ENCODE measurements around the gene TUBB4A.
"Not testable (repeated sequence)": the region's sequence is repeated elsewhere in the genome, so short reads cannot be mapped to it uniquely, and the experiment has no call there.

The TUBB4A gene

DNA sequence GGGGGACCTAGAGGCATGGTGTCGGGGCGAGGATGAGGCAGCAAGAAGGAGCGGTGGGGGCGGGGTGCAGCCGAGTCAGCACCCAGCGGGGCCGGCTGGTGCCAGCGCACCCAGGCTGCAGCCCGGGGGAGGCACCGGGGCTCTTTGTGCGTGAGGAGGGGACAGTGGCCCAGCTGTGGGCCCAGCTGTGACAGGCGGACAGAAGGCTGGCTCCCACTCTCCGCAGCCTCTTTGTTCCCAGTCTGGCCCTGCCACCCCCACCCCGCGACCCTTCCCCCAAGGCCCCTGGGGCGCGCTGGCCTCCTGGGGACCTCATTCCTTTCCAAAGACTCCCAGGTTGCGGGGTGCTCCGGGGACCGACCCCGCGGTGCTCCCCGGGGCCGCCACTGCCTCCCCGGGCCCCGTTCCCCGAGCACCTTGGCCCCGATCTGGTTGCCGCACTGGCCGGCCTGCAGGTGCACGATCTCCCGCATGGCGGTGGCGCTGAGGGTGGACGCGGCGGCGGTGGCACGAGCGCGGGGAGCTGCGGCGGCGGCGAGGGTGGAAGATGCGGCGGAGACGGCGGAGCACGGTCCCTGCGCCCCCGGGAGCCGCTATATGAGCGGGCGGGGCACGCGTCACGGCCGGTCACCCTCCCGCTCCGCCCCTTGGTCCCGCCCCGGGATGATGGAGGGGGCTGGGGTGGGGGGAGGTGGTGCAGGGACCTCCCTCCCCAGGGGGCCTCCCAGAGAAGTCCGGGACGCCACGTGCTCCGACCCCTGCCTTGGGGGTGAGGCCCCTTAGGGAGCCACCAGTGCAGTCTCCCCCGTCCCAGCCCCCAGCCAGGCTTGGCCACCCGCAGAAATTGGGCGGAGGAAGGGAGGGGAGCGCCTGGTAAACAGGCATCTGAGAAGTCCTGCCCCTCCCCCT, at the start of gene TUBB4A:
TUBB4A (minus strand) TSS at position 570 of the 909 bp plus-strand sequence; CDS start at position 473, 97 bp downstream.
- no peak for DNase-seq

DNA sequence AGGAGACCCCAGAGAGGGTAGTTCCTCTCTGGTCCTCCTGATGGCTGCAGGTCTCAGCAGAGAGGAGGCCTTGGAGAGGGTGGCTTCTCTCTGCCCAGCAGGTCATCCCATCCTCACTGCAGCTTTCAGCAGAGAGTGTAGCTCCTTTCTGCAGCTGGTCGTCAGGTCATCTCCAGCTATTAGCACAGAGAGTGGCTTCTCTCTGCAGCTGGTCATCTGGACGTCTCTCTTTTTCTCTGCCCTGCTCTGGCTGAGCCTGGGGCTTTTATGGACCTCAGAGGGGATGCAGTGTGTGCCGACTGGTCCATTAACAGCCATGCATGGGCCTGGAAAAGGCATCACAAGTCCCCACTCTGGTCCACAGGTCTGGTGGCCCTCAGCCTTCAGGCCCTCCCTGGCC, 49.0 kb upstream of the TUBB4A start:
- DNase-seq = no peak

DNA sequence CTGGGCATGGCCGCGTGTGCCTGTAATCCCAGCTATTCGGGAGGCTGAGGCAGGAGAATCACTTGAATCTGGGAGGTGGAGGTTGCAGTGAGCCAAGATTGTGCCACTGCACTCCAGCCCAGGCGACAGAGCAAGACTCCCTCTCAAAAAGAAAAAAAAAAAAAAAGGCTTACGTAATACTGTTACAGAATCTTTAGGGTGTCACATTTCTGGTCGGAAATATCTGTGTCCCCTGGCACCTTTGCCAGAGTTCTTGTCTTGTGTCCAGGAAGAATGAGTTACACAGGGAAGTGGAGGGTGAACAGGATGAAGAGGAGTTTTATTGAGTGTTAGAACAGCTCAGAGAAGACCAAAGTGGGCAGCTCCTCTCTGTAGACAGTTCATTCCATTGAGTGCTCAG, 48.6 kb upstream of the TUBB4A start:
- not testable (repeated sequence) for DNase-seq

DNA sequence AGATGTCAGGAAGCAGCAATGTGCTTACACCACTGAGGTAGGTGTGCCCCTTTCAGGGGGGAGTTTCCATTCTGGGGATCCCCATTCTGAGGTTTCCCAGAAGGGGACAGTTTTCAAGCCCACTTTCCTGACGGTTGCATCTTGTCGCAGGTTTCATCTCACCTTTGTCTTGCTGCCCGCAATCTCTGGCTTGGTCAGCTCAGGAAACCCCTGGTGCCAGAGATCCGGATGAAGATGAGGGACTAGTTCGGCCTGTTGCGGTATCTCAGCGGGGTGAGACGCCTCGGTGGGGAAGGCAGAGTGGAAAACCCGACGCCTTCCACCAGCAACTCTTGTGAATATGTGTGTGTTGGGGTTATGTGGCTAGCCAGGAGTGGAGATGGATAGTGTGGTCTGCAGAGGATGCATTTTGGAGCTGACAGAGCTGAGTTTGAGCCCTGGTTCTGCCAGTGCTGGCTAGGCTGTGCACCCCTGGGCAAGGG, 41.8 kb upstream of the TUBB4A start:
- DNase-seq = no peak

DNA sequence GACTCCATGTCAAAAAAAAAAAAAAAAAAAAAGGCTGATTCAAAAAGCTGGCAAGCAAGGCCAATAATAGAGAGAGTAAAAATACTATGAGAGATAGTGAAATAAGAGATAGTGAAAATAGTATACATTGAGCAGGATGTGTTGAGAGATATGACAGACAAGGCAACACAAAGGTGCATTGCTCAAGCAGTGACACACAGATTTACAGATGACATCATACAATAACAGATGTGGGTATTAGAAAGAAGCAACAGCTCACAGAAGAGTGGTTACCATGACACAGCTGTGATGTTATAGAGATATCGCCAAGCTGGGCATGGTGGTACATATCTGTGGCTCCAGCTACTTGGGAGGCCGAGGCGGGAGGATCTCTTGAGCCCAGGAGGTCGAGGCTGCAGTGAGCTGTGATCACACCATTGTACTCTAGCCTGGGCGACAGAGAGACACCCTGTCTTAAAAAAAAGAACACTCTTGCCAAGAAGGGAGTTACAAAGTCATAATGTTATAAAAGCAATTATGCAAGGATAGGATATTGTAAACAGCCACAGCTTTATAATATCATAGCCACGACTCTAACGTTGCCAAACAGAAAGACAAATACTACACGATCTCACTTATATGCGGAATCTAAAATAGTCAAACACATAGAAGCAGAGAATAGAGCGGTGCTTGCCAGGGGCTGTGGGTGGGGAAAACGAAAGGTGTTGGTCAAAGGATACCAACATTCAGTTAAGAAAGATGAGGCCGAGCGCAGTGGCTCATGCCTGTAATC, 39.0 kb upstream of the TUBB4A start:
- no peak for DNase-seq

DNA sequence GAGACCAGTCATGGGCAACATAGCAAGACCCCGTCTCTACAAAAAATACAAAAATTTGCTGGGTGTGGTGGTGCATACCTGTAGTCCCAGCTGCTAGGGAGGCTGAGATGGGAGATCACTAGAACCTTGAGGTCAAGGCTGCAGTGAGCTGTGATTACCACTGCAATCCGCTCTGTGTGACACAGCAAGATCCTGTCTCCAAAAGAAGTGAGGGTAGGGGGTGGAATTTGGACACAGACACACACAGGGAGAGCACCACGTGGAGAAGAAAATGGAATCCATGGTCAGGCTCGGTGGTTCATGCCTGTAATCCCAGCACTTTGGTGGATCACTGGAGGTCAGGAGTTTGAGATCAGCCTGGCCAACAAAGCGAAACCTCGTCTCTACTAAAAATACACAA, 37.4 kb upstream of the TUBB4A start:
- no peak for DNase-seq

DNA sequence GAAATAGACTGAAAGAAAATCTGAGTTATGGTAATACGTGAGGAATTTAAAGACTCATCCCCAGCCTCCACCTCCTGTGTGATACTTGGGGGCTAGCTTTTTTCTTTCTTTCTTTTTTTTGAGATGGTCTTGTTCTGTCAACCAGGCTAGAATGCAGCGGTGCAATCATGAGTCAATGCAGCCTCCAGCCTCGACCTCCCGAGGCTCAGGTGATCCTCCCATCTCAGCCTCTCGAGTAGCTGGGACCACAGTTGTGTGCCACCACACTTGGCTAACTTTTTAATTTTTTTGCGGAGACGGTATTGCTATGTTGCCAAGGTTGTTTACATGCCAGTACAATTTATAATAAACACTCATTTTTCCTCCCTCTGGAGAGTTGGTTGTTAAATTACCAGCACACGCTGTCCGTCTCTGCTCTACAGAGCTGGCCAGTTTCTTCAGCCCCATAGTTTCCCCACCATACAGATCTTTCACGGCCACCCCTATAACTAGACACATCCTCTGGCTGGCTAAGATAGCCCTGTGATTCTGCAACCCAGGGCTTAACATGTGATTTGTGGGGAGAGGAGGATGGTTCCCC, 33.5 kb upstream of the TUBB4A start:
- DNase-seq = no peak

DNA sequence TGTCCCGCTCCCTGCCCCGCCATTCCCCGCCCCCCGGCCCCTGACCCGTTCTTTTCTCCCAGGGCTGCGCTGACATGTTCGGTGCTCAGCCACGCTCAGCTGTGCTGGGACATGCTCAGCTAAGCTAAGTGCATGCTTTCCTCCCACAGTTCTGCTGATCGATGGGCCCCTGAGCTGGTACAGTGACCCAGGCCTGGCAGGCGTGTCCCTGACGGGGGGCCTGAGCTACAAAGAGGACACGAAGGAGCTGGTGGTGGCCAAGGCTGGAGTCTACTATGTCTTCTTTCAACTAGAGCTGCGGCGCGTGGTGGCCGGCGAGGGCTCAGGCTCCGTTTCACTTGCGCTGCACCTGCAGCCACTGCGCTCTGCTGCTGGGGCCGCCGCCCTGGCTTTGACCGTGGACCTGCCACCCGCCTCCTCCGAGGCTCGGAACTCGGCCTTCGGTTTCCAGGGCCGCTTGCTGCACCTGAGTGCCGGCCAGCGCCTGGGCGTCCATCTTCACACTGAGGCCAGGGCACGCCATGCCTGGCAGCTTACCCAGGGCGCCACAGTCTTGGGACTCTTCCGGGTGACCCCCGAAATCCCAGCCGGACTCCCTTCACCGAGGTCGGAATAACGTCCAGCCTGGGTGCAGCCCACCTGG, 32.5 kb upstream of the TUBB4A start:
- no peak for DNase-seq

DNA sequence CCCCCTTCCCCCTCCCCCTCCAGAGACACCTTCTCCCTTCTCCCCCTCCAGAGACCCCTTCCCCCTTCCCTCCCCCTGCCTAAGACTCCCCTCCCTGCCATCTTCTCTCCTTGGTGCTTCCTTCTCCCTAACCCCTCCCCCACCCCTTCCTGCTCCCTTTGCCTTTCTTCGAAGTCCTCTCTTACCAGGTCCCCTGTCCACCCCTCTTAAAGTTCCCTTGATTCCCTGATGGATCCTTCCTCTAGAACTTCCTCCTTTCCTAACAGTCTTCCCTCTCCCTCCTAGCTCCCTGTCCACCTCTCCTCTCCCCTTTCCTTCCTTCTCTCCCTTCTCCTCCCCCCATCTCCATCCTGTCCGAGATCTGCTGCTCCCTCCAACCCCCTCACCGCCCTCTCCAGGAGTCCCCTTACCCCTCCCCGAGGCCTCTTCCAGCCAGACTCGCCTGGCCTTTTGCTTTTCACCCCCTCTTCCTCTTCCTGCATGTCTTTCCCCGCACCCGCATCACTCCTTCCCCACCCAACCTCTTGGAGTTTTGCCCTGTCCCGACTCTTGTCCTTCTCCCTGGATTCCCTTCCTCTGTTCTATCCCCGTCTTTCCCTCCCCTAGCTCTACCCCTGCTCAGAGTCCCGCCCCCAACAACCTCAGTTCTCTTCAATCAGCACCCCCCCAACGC, 31.8 kb upstream of the TUBB4A start:
- DNase-seq = no peak

DNA sequence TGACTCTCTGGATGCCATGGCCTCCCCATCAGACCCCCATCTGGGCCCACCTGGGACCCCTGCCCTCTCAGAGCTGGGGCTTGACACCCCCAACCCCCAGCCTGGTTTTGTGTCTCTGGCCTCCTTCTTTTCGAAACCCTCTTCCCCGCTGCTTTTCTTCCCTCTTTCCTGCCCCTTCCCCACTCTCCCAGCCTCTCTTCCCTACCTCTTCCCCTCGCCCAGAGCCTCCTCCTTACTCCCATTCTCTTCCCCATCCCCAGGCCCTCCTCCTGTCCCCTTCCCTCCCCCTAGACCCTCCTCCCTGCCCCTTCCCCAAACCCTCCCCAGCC, 30.9 kb upstream of the TUBB4A start:
- no peak for DNase-seq

DNA sequence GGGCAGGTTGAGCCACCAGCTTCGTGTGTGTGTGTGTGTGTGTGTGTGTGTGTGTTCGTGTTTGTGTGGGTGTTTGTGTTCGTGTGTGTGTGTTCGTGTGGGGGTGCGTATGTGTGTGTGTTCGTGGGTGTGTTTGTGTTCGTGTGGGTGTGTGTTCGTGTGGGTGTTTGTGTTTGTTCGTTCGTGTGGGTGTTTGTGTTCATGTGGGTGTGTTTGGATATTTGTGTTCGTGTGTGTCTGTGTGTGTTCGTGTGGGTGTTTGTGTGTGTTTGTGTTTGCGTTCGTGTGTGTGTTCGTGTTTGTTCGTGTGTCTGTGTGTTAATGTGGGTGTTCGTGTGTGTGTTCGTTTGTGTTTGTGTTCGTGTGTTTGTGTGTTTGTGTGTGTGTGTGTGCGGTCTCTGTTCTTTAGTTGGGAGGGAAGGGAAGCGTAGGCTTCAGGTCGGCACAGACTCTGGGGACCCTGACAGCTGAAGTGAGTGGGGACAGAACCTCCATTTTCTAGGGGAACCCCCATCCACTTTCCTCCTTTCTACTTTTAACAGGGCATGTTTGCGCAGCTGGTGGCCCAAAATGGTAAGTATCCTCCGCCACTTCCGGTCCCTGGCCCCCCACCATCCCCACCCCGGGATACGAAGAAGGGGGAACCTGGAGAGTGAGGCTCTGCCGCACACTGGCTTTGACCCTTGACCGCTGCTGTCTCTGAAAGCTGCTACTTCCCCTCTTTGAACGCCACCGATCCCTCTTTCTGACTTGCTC, 30.3 kb upstream of the TUBB4A start:
- no peak for DNase-seq

DNA sequence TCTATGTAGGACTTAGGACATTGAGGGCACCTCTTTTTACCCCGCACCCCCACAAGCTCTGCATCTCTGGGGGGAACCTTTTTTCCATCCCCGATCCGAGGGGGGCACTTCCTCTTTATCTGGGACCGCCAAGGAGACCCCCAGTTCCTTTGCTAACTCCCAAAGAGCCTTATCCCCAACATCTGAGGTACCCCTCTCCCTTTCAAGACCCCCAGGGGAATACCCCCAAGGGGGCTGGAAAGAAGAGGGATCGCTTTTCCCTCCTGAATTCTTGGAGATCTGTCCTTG, 29.8 kb upstream of the TUBB4A start:
- no peak for DNase-seq

DNA sequence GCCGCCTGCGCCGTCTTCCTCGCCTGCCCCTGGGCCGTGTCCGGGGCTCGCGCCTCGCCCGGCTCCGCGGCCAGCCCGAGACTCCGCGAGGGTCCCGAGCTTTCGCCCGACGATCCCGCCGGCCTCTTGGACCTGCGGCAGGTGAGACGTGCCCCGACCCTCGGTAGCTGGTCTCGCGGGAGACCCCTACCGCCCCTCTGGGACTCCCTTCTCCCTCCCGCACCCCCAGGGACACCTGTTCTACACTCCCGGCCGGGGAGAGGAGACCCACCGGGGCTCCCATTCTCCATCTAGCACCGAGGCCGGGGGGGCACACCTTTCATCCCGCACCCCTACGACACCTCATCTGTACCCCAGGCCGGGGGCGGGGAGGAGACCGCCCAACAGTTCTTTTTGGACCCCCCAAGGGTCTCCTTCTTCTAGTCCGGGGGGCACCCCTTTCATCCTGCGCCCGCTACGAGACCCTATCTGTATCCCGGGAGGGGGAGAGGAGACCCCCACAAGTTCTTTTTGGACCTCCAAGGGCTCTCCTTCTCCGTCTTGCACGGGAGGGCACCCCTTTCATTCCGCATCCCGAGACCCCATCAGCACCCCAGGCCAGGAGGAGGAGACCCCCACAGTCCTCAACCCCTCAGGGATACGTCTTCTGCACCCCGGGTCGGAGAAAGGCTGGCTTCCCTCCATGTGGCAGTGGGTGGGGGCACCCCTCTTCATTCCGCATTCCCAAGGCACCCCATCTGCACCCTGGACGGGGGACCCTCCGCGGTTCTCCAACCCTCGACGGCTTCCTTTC, 29.2 kb upstream of the TUBB4A start:
- DNase-seq = no peak

DNA sequence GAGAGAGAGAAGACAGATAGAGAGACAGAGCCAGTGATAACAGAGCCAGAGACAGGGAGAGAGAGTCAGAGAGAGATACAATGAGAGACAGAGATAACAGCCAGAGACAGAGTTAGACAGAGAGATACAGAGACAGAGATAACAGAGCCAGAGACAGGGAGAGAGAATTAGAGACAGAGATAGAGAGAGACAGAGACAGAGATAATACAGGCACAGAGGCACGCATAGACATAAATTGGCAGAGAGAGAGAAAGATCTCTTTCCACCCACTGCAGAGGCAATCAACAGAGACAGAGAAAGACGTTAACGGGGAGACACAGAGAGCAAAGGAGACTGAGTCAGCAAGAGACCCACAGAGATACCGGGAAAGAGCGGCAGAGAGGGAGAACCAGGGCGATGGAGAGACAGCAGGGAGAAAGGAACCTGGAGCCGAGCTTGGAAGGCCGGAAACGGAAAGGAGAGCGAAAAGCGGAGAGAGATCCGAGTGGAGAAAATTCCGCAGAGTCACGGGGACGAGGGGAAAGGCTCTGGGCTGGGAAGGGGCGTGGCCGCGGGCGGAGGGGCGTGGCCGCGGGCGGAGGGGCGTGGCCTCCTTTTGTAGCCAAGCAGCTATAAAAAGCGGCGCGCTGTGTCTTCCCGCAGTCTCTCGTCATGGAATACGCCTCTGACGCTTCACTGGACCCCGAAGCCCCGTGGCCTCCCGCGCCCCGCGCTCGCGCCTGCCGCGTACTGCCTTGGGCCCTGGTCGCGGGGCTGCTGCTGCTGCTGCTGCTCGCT, 28.5 kb upstream of the TUBB4A start, which contains the start of gene TNFSF9:
TNFSF9 (plus strand) TSS at position 641 of the 777 bp plus-strand sequence; CDS start at position 652, 11 bp downstream.
- peak; percentile 89 for DNase-seq

DNA sequence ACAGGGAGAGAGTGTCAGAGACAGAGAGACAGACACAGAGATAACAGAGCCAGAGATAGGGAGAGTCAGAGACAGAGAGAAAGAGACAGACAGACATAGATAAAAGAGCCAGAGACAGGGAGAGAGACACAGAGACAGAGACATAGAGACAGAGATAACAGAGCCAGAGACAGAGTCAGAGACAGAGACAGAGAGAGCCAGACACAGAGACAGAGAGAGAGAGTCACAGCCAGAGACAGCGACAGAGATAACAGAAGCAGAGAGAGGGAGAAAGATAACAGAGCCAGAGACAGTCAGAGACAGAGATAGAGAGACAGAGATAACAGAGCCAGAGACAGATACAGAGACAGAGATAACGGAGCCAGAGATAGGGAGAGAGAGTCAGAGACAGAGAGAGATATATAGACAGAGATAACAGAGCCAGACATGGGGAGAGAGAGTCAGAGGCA, 27.9 kb upstream of the TUBB4A start:
- DNase-seq = no peak

DNA sequence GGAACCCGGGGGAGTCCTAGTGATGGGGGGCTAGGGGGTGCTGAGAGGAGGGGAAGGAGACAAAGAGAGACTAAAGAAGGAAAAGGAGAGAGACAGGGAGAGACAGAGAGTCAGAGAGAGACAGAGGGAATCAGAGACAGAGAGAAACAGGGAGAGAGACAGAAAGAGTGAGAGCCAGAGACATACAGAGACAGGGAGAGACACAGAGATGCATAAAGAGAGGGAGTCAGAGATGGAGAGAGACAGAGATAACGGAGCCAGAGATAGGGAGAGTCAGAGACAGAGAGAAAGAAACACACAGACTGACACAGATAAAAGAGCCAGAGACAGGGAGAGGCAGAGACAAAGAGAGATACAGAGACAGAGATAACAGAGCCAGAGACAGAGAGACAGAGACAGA, 27.2 kb upstream of the TUBB4A start:
- no peak for DNase-seq

DNA sequence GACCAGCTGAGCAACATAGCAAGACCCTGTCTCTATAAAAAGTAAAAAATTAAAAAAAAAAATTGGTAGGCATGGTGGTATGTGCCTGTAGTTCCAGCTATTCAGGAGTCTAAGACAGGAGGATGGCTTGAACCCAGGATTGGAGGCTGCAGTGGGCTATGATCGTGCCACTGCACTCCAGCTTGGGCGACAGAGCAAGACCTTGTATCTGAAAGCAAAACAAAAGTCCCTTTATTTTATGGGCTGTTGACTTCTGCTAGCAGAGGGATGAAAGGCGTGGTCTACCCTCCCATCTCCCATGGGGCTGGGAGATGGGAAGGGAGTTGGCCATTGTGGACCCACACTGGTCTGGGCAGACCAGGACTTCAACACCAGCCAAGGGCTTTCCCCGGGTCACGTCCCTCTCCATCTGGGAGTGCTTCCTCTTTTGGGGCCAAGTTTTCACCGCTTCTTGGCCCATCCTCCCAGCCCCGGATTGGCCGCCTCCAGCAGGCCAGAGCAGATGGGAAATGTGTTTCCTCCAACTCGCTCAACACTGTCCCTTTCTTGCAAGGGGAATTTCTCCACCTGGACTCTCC, 26.5 kb upstream of the TUBB4A start:
- no peak for DNase-seq

DNA sequence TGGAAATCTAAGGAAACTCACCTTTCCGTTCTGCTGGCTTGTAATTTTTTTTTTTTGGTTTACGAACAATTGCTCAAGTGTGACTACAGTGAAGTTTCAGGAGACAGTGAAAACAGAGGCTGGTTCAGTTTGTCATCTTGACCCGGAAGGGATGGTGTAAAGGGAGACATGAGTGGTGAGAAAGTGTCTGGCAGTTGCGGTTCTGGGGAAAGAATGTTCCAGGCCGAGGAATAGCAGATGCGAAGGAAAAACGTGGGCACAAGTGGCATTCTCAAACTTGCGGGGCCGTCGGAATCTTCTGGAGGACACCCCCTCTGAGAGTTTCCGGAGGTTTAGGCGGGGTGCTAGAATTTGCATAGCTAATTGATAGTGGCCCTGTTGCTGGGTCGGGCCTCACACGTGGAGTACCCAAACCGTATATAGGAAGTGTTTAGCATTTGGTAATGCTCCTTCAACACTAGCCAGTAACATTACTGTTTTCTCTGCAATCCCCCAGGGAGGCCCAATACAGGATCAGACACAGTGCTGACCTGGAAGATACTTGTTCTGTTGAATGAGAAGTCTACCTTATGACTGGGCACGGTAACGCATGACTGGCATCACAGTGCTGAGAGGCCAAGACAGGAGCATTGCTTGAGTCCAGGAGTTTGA, 25.9 kb upstream of the TUBB4A start:
- DNase-seq = no peak

DNA sequence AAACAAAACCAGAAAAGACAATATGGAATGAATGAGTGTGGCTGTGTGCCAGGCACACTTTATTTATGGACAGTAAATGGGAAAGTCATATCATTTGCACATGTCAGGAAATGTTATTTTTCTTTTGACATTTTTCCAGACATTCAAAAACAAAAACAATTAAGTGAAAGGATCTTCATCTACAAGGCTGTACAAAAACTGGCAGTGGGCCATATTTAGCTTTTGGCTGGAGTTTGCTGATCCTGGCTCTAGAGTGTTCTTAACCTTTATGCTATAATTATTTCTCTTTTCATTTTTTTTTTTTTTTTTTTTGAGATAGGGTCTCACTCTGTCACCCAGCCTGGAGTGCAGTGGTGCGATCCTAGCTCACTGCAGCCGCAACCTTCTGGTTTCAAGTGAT, 22.2 kb upstream of the TUBB4A start:
- DNase-seq = no peak

All from EL (cell line).